Astrocyte of the spinal cord (primary cell): Measurements from ENCODE around the gene ATXN2.
A peak's percentile ranks its signal among the peaks of the same experiment; 100 is the strongest.

Source experiments
- DNase-seq: peaks from one replicate; pipeline ENCODE4 v3.0.0; 2011; ENCODE audit warnings: low read depth, low spot score
- H3K4me3 ChIP-seq: 2 replicates; pipeline ENCODE4 v1.5.1; 2011; ENCODE audit warnings: low read depth, mild to moderate bottlenecking, low read length, moderate library complexity
- in situ Hi-C: cut with HindIII; loops from 2 replicates; pipeline ENCODE4 v1.10.0; 2017; ENCODE audit warnings: low sequenced_read_pairs
- TF ChIP-seq, protein P1 (sequence below): IDR thresholded peaks from 2 replicates; pipeline ENCODE4 v1.5.1; 2012; ENCODE audit warnings: low read depth, mild to moderate bottlenecking, low read length, inconsistent platforms

ATXN2 gene

DNA sequence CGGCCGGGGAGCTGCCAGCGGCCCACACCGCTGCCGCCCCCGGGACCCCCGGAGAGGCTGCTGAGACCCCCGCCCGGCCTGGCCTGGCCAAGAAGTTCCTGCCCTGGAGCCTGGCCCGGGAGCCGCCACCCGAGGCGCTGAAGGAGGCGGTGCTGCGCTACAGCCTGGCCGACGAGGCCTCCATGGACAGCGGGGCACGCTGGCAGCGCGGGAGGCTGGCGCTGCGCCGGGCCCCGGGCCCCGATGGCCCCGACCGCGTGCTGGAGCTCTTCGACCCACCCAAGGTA lies 180.6 kb downstream of the ATXN2 start:
- DNase-seq, result no peak
- in situ Hi-C loops, result no loop called here
- H3K4me3 ChIP-seq, result no peak overlapping the region
- TF ChIP-seq, protein P1, sequence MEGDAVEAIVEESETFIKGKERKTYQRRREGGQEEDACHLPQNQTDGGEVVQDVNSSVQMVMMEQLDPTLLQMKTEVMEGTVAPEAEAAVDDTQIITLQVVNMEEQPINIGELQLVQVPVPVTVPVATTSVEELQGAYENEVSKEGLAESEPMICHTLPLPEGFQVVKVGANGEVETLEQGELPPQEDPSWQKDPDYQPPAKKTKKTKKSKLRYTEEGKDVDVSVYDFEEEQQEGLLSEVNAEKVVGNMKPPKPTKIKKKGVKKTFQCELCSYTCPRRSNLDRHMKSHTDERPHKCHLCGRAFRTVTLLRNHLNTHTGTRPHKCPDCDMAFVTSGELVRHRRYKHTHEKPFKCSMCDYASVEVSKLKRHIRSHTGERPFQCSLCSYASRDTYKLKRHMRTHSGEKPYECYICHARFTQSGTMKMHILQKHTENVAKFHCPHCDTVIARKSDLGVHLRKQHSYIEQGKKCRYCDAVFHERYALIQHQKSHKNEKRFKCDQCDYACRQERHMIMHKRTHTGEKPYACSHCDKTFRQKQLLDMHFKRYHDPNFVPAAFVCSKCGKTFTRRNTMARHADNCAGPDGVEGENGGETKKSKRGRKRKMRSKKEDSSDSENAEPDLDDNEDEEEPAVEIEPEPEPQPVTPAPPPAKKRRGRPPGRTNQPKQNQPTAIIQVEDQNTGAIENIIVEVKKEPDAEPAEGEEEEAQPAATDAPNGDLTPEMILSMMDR, result no peak

GRCh38 chr12:111417784-111418593 lies 181.1 kb downstream of the ATXN2 start:
- H3K4me3 ChIP-seq, result no peak overlapping the region
- TF ChIP-seq, protein P1, result no peak
- in situ Hi-C loops, result no loop called here
- no peak for DNase-seq

GRCh38 chr12:111417290-111417689 lies 181.8 kb downstream of the ATXN2 start:
- no peak overlapping the region for H3K4me3 ChIP-seq
- TF ChIP-seq, protein P1, result no peak
- in situ Hi-C loops, result no loop called here
- DNase-seq, result no peak

DNA sequence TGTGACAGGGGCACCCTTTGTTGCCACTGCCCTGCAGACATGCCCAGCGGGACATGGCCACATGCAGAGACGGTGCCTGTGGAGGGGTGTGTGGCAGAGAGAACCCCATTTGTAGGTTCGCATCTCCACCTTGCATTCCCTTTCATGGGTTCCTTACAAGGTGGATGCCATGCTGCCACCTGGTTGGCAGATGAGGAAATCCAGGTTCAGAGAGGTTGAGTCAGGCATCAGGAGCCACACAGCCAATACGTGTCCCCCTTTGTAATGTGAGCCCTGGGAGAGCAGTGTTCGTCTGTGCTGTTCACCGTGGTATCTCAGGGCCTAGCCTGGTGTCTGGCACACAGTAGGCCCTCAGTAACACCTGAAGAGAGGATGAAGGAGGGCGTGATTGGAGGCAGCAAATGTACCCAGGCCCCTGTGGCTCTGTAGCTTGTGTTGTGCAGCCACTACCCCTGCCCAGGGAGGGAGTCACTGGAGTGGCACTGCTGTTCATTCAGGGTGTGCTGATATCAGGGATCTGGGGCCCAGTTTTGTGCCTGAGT lies 184.3 kb downstream of the ATXN2 start:
- no peak overlapping the region for H3K4me3 ChIP-seq
- TF ChIP-seq, protein P1, result no peak
- in situ Hi-C loops, result no loop called here
- no peak for DNase-seq

DNA sequence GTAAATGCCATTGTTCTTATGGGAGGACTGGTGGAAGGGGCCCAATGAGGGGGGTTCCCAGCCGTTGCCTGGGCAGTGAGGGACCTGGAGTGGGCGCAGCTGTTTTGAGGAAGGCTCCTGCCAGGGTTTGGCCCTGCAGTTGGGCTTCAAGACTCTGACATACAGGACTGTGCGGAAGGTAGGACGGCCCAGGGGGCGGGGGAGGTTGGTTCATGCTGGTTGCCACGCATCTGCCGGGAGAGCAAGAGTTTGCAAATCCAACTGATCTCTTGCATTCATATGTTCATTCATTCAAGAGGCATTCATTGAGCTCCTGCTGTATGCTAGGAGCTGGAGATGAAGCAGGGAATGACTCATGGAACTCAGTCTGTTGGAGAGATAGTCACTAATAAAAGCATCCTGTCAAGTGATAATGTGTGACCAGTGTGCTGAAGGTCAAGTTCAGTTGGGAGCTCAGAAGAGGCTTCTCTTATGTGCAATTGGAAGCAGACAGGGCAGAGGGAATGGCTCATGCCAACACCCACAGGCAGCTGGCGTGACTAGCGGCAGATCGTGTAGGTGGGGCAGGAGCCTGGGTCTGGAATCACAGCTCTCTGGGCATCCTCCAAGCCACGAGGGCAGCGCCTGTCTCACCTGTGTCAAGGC lies 185.6 kb downstream of the ATXN2 start:
- in situ Hi-C loops, result no loop called here
- H3K4me3 ChIP-seq, result no peak overlapping the region
- peak; percentile 53 for DNase-seq
- TF ChIP-seq, protein P1, result no peak

DNA sequence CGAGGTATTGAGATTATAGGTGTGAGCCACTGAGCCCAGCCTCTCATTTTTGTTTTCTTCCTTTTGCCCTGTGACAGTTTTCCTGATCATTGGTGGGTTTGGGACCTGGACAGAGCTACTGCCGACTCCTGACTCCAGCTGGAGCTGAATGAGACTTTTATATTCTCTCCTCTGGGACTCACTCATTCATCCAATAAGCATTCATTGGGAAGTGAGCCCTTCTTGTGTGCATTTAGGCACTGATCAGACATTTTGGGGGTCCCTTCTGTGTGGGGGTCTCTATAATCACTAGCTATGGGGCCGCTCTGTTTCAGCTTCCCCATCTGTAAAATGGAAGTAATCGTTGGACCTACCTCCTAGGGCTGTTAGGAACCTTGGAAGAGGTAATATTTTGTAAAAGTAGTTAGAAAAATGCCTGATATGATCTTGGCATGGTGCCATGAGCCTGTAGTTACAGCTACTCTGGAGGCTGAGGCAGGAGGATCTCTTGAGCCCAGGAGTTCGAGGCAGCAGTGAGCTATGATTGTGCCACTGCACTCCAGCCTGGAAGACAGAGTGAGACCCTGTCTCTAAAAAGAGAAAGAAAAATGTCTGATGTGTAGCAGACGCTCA lies 186.2 kb downstream of the ATXN2 start:
- no peak for DNase-seq
- no peak overlapping the region for H3K4me3 ChIP-seq
- TF ChIP-seq, protein P1, result no peak
- in situ Hi-C loops, result no loop called here
